ENCODE data around the gene LAMA2. TPM values are rescaled to one million over a fixed set of nuclear protein-coding genes. Genes with fewer than 3 reads are reported as not detected.

LAMA2 gene
- total RNA-seq, 4 donors from 2014 or later: 61.5 to 154 (median 103) TPM

- Histone ChIP-seq H3K4me1 (no peaks in the 10 kb centered on the region), H3K27ac (no peak overlapping the region), H3K36me3 (no peaks in the 10 kb centered on the region), H3K9me3 (no peaks in the 10 kb centered on the region), H3K27me3 (no peaks in the 10 kb centered on the region), H3K4me3 (no peak overlapping the region)
- DNase-seq: no peak
- intact Hi-C loops (cut with DNase I; ENCODE audit: low total_unique reads): no loop called here
- no peak for TF ChIP-seq CTCF (IDR thresholded peaks at IDR 0.05)
- TF ChIP-seq POLR2A (IDR thresholded peaks at IDR 0.05): no peak
Measured at GRCh38 chr6:128870746-128871145, 12.2 kb upstream of the LAMA2 start.

GRCh38 chr6:128874863-128875262, 8.1 kb upstream of the LAMA2 start:
- H3K4me3 ChIP-seq: no peak overlapping the region
- no peak overlapping the region for H3K27ac ChIP-seq
- no peaks in the 10 kb centered on the region for H3K9me3 ChIP-seq
- intact Hi-C loops (cut with DNase I; ENCODE audit: low total_unique reads): no loop called here
- H3K4me1 ChIP-seq: no peaks in the 10 kb centered on the region
- H3K36me3 ChIP-seq: no peaks in the 10 kb centered on the region
- TF ChIP-seq CTCF (IDR thresholded peaks at IDR 0.05) (no peak), POLR2A (IDR thresholded peaks at IDR 0.05) (no peak)
- H3K27me3 ChIP-seq: no peaks in the 10 kb centered on the region
- no peak for DNase-seq

- no peak for DNase-seq
- TF ChIP-seq CTCF (IDR thresholded peaks at IDR 0.05) (no peak), POLR2A (IDR thresholded peaks at IDR 0.05) (no peak)
- Histone ChIP-seq H3K4me1 (no peaks in the 10 kb centered on the region), H3K27ac (peak overlapping the region; percentile 45 to 51), H3K36me3 (no peaks in the 10 kb centered on the region), H3K4me3 (peak overlapping the region; percentile 42 to 56), H3K9me3 (no peaks in the 10 kb centered on the region), H3K27me3 (no peaks in the 10 kb centered on the region)
- intact Hi-C loops (cut with DNase I; ENCODE audit: low total_unique reads): no loop called here
Measured at GRCh38 chr6:128882560-128882959, 378 bp upstream of the LAMA2 start.

GRCh38 chr6:128883906-128884305, 968 bp downstream of the LAMA2 start:
- peak overlapping the region; percentile 78 to 80 for H3K27ac ChIP-seq
- H3K9me3 ChIP-seq: no peaks in the 10 kb centered on the region
- H3K4me3 ChIP-seq: peak overlapping the region; percentile 42 to 56
- H3K36me3 ChIP-seq: no peaks in the 10 kb centered on the region
- H3K4me1 ChIP-seq: no peaks in the 10 kb centered on the region
- no peak for DNase-seq
- intact Hi-C loops (cut with DNase I; ENCODE audit: low total_unique reads): no loop called here
- no peak for TF ChIP-seq CTCF (IDR thresholded peaks at IDR 0.05)
- no peaks in the 10 kb centered on the region for H3K27me3 ChIP-seq

- peak overlapping the region; percentile 14 to 56 for H3K4me3 ChIP-seq
- intact Hi-C loops (cut with DNase I; ENCODE audit: low total_unique reads): no loop called here
Measured at GRCh38 chr6:128885381-128885780, 2.4 kb downstream of the LAMA2 start.

More at GRCh38 chr6:128885381-128885780, 2.4 kb downstream of the LAMA2 start:
- no peaks in the 10 kb centered on the region for H3K27me3 ChIP-seq
- no peaks in the 10 kb centered on the region for H3K9me3 ChIP-seq
- DNase-seq: no peak
- no peak for TF ChIP-seq POLR2A (IDR thresholded peaks at IDR 0.05)
- TF ChIP-seq CTCF (IDR thresholded peaks at IDR 0.05): no peak
- H3K27ac ChIP-seq: peak overlapping the region; percentile 78 to 80
- H3K36me3 ChIP-seq: no peaks in the 10 kb centered on the region
- no peaks in the 10 kb centered on the region for H3K4me1 ChIP-seq

All from uterus (tissue), 4 donors.